ENCODE measurements around the gene COL5A1.
A peak's percentile ranks its signal among the peaks of the same experiment; 100 is the strongest.
"Not testable (repeated sequence)": the region's sequence is repeated elsewhere in the genome, so short reads cannot be mapped to it uniquely, and the experiment has no call there.

COL5A1 gene

DNA sequence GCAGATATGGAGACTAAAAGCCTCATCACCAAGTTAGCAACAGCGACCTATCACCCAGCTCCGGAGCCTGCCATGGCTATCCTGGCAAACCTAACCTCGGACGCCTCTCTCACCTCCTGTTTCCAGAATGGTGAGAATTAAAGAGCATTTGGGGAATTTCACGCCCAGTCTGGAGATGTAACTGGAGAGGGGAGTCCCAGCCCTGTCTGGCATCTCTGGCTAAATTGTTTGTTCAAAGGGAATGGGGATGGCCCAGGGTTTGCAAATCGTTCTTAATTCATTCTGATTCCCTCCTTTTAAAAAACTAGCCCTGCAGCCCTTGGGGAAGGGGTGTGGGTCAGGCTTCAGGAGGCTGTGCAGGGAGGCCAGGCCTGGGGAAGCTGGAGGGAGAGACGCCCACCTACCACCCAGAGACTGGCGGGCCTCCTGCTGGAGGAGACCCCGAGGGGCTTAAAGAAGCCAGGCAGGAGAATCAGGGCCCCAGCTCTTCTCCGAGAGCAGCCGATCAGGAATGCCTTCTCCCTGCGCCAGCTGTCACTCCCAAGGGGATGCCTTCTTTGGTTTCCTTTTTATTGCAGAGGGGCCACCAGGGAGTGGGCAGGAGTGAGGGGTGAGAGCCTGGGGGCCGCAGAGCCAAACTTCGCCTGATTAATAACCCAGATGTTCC, 964 bp upstream of the COL5A1 start:
- peaks cover 5% of the 10 kb centered on the region; the same call in 1 of the 2 replicates for H3K4me1 ChIP-seq (ENCODE audit: control insufficient read depth, insufficient read depth, low read length)
- no peak for DNase-seq (ENCODE audit: low read depth, low spot score)
- no peaks in the 10 kb centered on the region for H3K9me3 ChIP-seq (ENCODE audit: control insufficient read depth, insufficient read depth, low read length)
- H3K4me3 ChIP-seq (ENCODE audit: low read length), result no peak overlapping the region; the same call in 1 of the 2 replicates
- no peaks in the 10 kb centered on the region for H3K27me3 ChIP-seq (ENCODE audit: control insufficient read depth, insufficient read depth, low read length)
- WGBS (ENCODE audit: insufficient coverage, insufficient read length), result no CpG with 5 or more reads among the region's 14 CpGs
- no peaks in the 10 kb centered on the region for H3K36me3 ChIP-seq (ENCODE audit: control insufficient read depth, insufficient read depth, low read length)
- no peak overlapping the region for H3K27ac ChIP-seq (ENCODE audit: low read length)

DNA sequence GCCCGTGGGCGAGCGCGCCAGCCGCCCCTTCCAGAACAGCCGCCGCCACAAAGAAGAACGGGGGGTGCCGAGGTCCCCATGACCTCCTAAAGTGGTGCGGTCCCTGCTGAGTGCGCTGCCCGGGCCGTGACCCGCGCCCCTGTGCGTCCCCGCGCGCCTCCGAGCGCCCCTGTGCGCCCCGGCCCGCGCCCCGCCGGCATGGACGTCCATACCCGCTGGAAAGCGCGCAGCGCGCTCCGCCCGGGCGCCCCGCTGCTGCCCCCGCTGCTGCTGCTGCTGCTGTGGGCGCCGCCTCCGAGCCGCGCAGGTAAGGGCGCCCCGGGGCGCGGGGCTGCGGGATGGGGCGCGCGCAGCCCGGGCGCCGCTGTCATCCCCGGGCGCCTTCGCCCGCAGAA, 384 bp downstream of the COL5A1 start:
- no peaks in the 10 kb centered on the region for H3K9me3 ChIP-seq (ENCODE audit: control insufficient read depth, insufficient read depth, low read length)
- H3K27me3 ChIP-seq (ENCODE audit: control insufficient read depth, insufficient read depth, low read length), result no peaks in the 10 kb centered on the region
- WGBS (ENCODE audit: insufficient coverage, insufficient read length), result no CpG with 5 or more reads among the region's 58 CpGs
- no peaks in the 10 kb centered on the region for H3K36me3 ChIP-seq (ENCODE audit: control insufficient read depth, insufficient read depth, low read length)
- H3K4me3 ChIP-seq (ENCODE audit: low read length), result peak overlapping the region; percentile 82; the same call in 1 of the 2 replicates
- peaks cover 5% of the 10 kb centered on the region; the same call in 1 of the 2 replicates for H3K4me1 ChIP-seq (ENCODE audit: control insufficient read depth, insufficient read depth, low read length)
- DNase-seq (ENCODE audit: low read depth, low spot score), result no peak
- no peak overlapping the region for H3K27ac ChIP-seq (ENCODE audit: low read length)

DNA sequence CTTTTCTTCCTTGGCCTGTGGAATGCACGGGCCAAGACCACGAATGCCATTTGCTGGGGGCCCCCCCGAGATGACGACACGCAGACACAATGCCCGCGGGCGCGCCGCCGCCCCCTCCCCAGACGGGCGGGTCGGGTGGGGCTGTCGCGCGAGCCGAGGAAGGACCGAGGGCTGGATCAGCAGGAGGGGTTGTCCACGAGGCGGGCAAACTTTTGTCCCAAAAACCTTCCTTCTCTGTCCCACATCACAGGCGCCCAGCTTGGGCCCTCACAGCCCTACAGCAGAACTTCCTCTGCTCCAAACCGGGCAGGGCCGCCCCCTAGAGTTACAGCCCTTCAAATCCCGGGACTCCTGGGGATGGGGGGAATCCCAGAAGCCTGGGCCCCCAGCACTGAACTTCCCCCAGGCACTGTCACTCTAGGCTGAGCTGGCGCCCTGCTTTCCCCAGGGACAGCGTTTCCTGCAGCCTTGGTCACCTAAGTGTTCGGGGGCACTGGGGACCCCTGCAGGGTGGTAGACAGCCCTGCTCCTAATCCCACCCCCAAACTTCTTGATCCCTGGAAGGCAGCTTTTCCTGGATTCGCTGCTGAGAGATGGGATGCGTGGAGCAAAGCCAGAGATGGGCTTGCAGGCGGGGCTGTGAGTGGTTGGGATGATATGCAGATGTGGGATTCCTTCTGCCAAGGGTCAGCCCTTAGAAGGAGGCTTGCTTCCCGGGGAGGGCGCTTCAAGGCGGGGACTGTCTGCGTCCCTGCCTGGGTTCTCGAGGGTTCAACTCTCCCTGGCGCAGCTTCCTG, 980 bp downstream of the COL5A1 start:
- Histone ChIP-seq H3K27ac (ENCODE audit: low read length) (no peak overlapping the region), H3K27me3 (ENCODE audit: control insufficient read depth, insufficient read depth, low read length) (no peaks in the 10 kb centered on the region), H3K4me1 (ENCODE audit: control insufficient read depth, insufficient read depth, low read length) (peaks cover 5% of the 10 kb centered on the region; the same call in 1 of the 2 replicates), H3K9me3 (ENCODE audit: control insufficient read depth, insufficient read depth, low read length) (no peaks in the 10 kb centered on the region), H3K4me3 (ENCODE audit: low read length) (peak overlapping the region; percentile 82; the same call in 1 of the 2 replicates), H3K36me3 (ENCODE audit: control insufficient read depth, insufficient read depth, low read length) (no peaks in the 10 kb centered on the region)
- WGBS (ENCODE audit: insufficient coverage, insufficient read length), result no CpG with 5 or more reads among the region's 37 CpGs
- no peak for DNase-seq (ENCODE audit: low read depth, low spot score)

DNA sequence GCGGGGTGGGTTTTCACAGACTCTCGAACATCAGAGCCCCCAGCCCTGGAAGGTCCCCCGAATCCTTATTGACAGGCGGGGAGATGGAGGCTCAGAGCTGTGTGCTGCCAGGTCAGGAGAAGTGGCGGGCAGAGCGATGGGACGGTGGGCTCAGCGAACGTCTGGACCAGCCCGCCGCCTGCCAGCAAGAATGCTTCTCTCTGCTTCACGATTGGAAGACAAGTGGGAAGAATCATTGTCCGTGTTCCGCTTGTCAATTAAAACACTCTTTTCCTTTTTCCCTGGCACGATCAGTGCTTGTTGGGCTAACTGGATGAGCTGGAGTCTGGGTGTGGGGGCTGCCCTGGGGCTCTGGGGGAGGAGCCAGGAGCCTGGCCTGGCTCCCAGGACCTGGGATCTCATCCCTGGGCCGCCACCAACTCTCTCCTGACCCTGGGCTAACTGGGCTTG, 1.6 kb downstream of the COL5A1 start:
- Histone ChIP-seq H3K9me3 (ENCODE audit: control insufficient read depth, insufficient read depth, low read length) (no peaks in the 10 kb centered on the region), H3K4me1 (ENCODE audit: control insufficient read depth, insufficient read depth, low read length) (peaks cover 5% of the 10 kb centered on the region; the same call in 1 of the 2 replicates), H3K27ac (ENCODE audit: low read length) (no peak overlapping the region), H3K27me3 (ENCODE audit: control insufficient read depth, insufficient read depth, low read length) (no peaks in the 10 kb centered on the region), H3K4me3 (ENCODE audit: low read length) (no peak overlapping the region), H3K36me3 (ENCODE audit: control insufficient read depth, insufficient read depth, low read length) (no peaks in the 10 kb centered on the region)
- no CpG with 5 or more reads among the region's 16 CpGs for WGBS (ENCODE audit: insufficient coverage, insufficient read length)
- no peak for DNase-seq (ENCODE audit: low read depth, low spot score)

DNA sequence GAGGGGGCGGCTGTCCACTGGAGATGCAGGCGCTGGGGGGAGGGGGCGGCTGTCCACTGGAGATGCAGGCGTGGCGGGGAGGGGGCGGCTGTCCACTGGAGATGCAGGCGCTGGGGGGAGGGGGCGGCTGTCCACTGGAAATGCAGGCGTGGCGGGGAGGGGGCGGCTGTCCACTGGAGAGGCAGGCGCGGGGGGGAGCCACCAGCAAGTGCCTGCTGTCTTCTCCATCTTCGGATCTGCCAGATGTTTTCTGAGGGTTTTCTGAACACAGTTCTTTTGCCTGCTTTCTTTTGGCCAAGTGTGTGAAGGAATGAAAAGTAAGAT, 2.8 kb downstream of the COL5A1 start:
- not testable (repeated sequence) for H3K9me3 ChIP-seq (ENCODE audit: control insufficient read depth, insufficient read depth, low read length); DNase-seq (ENCODE audit: low read depth, low spot score); H3K36me3 ChIP-seq (ENCODE audit: control insufficient read depth, insufficient read depth, low read length); H3K4me3 ChIP-seq (ENCODE audit: low read length); H3K27me3 ChIP-seq (ENCODE audit: control insufficient read depth, insufficient read depth, low read length); H3K4me1 ChIP-seq (ENCODE audit: control insufficient read depth, insufficient read depth, low read length); H3K27ac ChIP-seq (ENCODE audit: low read length)
- no CpG with 5 or more reads among the region's 14 CpGs for WGBS (ENCODE audit: insufficient coverage, insufficient read length)

DNA sequence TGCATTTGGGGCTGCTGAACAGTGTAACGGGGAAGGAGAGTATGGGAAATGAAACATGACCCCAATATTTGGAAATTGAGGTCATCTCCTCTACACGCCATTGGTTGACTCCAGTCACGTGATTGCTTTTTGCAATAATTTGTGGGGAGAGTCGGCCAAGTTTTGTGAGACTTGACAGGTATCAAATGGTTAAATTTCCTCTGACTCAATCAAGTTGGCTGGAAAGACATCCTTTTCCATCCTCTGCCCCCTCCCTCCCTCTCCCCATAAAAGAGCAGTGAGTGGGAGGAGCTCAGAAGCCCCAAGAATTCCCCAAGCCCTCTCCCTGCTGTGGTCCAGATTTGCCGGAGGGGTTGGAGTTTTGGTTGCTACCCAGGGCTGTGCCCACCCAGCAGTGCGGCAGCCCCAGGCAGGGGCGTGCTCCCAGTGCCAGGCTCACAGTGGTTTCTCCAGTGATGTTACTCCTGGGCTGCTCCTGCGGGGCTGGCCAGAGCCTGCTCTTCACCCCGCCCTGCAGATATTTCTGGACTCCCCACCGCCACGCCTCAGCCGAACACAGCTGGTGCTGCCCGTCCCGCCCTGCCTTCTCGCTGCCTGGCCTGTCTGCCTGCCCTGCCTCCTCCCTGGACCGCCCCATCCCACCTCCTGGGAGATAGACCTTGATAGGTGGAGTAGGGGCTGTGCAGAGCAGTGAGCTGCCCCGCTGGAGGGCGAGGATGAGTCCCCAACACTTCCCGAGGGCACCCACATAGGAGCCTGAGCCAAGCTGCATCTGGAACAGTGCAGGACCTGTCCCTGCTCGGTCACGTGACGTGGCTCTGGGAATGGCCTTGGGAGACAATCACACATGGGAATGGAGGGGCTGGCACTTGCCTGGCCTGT, 3.4 kb downstream of the COL5A1 start:
- DNase-seq (ENCODE audit: low read depth, low spot score), result no peak
- Histone ChIP-seq H3K4me3 (ENCODE audit: low read length) (no peak overlapping the region), H3K27me3 (ENCODE audit: control insufficient read depth, insufficient read depth, low read length) (no peaks in the 10 kb centered on the region), H3K9me3 (ENCODE audit: control insufficient read depth, insufficient read depth, low read length) (no peaks in the 10 kb centered on the region), H3K4me1 (ENCODE audit: control insufficient read depth, insufficient read depth, low read length) (peaks cover 5% of the 10 kb centered on the region; the same call in 1 of the 2 replicates), H3K36me3 (ENCODE audit: control insufficient read depth, insufficient read depth, low read length) (no peaks in the 10 kb centered on the region), H3K27ac (ENCODE audit: low read length) (no peak overlapping the region)
- no CpG with 5 or more reads among the region's 22 CpGs for WGBS (ENCODE audit: insufficient coverage, insufficient read length)

DNA sequence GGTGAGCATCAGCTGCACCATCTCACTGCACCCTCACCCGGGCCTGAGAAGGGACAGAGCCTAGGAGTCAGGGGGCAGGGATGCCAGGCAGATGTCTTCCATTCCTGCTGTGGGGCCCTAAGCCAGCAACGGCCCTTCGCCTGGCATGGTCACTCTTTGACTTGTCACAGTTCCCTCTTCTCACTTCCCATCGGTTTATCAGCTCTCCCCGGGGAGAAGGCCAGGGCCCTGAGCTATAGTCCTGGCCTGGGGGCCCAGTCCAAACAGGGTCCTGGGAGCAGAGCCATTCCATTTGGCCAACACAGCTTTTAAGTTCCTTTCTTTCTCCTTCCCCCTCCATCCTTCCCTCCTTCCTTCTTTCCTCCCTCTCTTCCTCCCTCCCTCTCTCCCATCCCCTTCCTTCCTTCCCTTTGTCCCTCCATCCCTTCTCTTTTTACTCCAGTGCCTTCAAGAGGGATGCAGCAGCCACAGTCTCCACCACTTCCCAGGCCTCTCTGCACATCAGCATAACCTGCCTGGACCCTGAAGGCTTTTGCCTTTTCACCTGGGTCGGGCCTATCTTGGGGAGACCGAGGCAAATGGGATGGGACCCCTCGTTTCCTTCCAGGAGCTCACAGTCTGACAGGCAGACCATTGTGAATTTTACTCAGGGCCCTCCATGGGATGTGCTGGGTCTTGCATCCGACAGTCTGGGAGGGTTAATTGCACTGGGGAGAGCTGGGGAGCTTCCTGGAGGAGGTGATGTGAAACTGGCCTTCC, 4.2 kb downstream of the COL5A1 start:
- peaks cover 5% of the 10 kb centered on the region; the same call in 1 of the 2 replicates for H3K4me1 ChIP-seq (ENCODE audit: control insufficient read depth, insufficient read depth, low read length)
- WGBS (ENCODE audit: insufficient coverage, insufficient read length), result no CpG with 5 or more reads among the region's 9 CpGs
- no peaks in the 10 kb centered on the region for H3K36me3 ChIP-seq (ENCODE audit: control insufficient read depth, insufficient read depth, low read length)
- H3K4me3 ChIP-seq (ENCODE audit: low read length), result no peak overlapping the region
- H3K27ac ChIP-seq (ENCODE audit: low read length), result no peak overlapping the region
- H3K27me3 ChIP-seq (ENCODE audit: control insufficient read depth, insufficient read depth, low read length), result no peaks in the 10 kb centered on the region
- no peak for DNase-seq (ENCODE audit: low read depth, low spot score)
- H3K9me3 ChIP-seq (ENCODE audit: control insufficient read depth, insufficient read depth, low read length), result no peaks in the 10 kb centered on the region

DNA sequence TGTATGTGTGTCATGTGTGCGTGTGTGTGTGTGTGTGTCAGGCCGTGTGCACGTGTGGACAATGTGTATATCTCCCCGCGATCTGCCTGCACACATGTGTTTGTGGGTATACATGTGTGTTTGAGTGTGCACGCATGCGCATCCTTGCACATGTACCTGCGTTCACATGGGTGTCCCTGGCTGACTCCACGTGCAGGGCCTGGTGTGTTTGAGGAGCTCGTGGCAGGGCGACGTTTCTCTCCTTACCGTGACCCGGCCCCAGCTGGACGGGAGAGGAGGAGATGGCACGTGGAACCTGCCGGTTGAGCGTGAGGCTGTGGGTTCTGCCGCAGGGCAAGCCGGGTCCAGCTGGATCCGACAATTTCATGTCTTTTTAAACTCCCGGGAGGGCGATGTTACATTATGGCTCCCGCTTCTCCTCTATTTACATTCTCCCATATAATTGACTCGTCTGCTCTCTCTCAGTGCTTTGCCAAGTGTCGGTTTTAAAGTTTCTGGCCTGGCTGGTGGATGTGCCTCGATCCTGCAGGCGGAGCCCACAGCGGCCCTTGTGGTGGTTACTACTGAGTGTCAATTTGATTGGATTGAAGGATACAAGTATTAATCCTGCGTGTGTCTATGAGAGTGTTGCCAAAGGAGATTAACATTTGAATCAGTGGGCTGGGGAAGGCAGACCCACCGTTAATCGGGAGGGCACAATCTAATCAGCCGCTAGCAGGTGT, 5.9 kb downstream of the COL5A1 start:
- Histone ChIP-seq H3K4me1 (ENCODE audit: control insufficient read depth, insufficient read depth, low read length) (peaks cover 5% of the 10 kb centered on the region; the same call in 1 of the 2 replicates), H3K27ac (ENCODE audit: low read length) (no peak overlapping the region), H3K9me3 (ENCODE audit: control insufficient read depth, insufficient read depth, low read length) (no peaks in the 10 kb centered on the region), H3K27me3 (ENCODE audit: control insufficient read depth, insufficient read depth, low read length) (no peaks in the 10 kb centered on the region), H3K4me3 (ENCODE audit: low read length) (no peak overlapping the region), H3K36me3 (ENCODE audit: control insufficient read depth, insufficient read depth, low read length) (no peaks in the 10 kb centered on the region)
- no CpG with 5 or more reads among the region's 33 CpGs for WGBS (ENCODE audit: insufficient coverage, insufficient read length)
- DNase-seq (ENCODE audit: low read depth, low spot score), result no peak

DNA sequence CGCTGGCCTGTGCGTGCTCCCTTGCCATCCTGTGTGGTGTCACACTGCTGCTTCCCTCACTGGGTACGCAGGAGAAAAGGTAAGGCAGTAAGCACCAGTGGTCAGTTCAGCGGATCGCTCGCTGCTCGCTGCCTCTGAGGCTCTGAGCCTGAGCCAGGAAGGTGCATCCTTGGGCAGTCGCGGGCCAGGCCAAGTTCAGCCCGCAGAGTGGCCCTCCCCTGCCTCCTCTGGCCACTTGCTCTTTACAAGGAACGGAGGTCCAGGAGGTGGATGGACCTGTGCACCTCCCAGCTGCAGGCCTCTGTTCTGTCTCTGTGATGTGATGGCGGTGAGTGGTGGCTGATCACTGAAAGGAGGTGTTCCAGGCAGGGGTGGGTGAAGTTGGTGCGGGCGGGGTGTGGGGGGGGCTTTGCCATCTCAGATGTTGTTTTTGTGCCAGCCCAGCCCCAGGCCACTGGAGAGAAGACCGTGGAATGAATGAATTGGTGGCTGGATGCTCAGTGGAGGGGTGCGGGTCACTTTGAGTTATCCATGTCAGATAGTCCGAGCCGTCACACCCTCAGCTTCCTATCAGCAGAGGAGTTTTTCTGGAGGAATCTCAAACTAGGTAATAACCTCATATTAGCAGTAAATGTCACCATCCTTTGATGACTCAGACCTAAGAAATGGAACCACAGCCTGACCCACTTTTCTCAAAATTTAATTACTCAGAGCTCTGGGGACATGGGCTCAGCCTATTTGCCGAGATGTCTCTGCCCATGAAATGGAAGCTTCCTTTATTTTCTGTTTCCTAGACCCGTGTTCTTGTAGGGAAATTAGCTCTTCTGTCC, 7.3 kb downstream of the COL5A1 start:
- H3K9me3 ChIP-seq (ENCODE audit: control insufficient read depth, insufficient read depth, low read length), result no peaks in the 10 kb centered on the region
- no peak overlapping the region for H3K27ac ChIP-seq (ENCODE audit: low read length)
- peaks cover 2% of the 10 kb centered on the region; the same call in 1 of the 2 replicates for H3K4me1 ChIP-seq (ENCODE audit: control insufficient read depth, insufficient read depth, low read length)
- no peaks in the 10 kb centered on the region for H3K27me3 ChIP-seq (ENCODE audit: control insufficient read depth, insufficient read depth, low read length)
- H3K4me3 ChIP-seq (ENCODE audit: low read length), result no peak overlapping the region
- no peak for DNase-seq (ENCODE audit: low read depth, low spot score)
- no CpG with 5 or more reads among the region's 20 CpGs for WGBS (ENCODE audit: insufficient coverage, insufficient read length)
- no peaks in the 10 kb centered on the region for H3K36me3 ChIP-seq (ENCODE audit: control insufficient read depth, insufficient read depth, low read length)

Measured in iPS DF 6.9 (cell line).